Brain microvascular endothelial cell (primary cell): Measurements from ENCODE around the gene DICER1.
"Not testable (repeated sequence)": the region's sequence is repeated elsewhere in the genome, so short reads cannot be mapped to it uniquely, and the experiment has no call there.

Source experiments
- DNase-seq: peaks from one replicate; pipeline ENCODE4 v3.0.0-alpha.2; 2020
- H3K27ac ChIP-seq: fragments of 250-450 bp; sonication (Bioruptor Pico); 2 replicates; pipeline ENCODE4 v1.5.1; 2020; ENCODE audit warnings: mild to moderate bottlenecking, moderate library complexity
- H3K27me3 ChIP-seq: fragments of 250-450 bp; sonication (Bioruptor Pico); replicated peaks from 2 replicates; pipeline ENCODE4 v1.5.1; 2020; ENCODE audit warnings: mild to moderate bottlenecking
- H3K36me3 ChIP-seq: fragments of 250-450 bp; sonication (Bioruptor Pico); replicated peaks from 2 replicates; pipeline ENCODE4 v1.5.1; 2020; ENCODE audit warnings: mild to moderate bottlenecking
- H3K4me3 ChIP-seq: 2 replicates; pipeline ENCODE4 v1.5.1; 2011; ENCODE audit warnings: low read depth, mild to moderate bottlenecking, control low read depth, low read length, moderate library complexity
- in situ Hi-C: cut with HindIII; loops from 2 replicates; pipeline ENCODE4 v1.10.0; 2017; ENCODE audit warnings: low sequenced_read_pairs, low pct_ligation_motif_present
- TF ChIP-seq, protein P1 (sequence below): IDR thresholded peaks from 2 replicates; pipeline ENCODE4 v1.5.1; 2011; ENCODE audit warnings: low read depth, mild to moderate bottlenecking, moderate library complexity, low read length, control low read depth, inconsistent platforms; ENCODE audit errors: missing control alignments

DICER1 gene

DNA sequence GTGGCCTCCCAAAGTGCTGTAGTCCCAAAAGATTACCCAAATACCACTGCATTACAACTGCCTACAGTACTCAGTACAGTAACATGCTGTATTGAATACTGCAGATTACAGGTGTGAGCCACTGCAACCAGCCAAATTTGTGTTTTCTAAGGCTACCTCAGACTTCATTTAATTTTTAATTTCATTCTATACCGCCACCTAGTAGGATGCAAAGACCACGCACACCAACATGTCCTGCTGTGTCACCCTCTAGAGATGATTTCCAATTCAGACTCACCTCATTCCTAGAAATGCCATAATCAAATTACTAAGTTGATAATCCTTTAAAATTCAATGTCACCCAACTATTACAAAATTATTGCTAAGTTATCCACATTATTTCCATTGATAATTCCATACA, 15.1 kb downstream of the DICER1 start:
- DNase-seq = no peak
- Histone ChIP-seq H3K27ac (no peak overlapping the region), H3K27me3 (no peaks in the 10 kb centered on the region), H3K36me3 (no peaks in the 10 kb centered on the region), H3K4me3 (no peak overlapping the region)
- in situ Hi-C loops = no loop called here
- TF ChIP-seq, protein P1, sequence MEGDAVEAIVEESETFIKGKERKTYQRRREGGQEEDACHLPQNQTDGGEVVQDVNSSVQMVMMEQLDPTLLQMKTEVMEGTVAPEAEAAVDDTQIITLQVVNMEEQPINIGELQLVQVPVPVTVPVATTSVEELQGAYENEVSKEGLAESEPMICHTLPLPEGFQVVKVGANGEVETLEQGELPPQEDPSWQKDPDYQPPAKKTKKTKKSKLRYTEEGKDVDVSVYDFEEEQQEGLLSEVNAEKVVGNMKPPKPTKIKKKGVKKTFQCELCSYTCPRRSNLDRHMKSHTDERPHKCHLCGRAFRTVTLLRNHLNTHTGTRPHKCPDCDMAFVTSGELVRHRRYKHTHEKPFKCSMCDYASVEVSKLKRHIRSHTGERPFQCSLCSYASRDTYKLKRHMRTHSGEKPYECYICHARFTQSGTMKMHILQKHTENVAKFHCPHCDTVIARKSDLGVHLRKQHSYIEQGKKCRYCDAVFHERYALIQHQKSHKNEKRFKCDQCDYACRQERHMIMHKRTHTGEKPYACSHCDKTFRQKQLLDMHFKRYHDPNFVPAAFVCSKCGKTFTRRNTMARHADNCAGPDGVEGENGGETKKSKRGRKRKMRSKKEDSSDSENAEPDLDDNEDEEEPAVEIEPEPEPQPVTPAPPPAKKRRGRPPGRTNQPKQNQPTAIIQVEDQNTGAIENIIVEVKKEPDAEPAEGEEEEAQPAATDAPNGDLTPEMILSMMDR = no peak

DNA sequence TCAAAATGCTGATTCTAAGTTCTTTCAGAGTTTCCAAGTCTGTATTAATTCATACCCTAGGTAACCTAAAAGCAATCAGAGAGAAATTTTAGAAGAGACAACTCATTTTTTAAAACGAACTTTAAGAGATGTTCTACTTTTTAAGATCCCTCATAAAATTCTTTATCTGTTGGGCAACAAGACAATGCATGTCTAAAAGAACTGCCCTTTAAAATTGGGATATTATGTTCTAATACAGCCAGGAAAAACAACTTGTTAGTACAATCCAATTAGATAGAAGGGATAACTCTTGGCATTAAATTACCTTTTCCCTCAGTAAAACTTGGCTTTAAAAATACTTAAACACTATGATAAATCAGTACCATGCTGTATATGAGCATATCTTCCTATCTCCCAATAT, 15.6 kb downstream of the DICER1 start:
- H3K36me3 ChIP-seq = no peaks in the 10 kb centered on the region
- no peak for DNase-seq
- TF ChIP-seq, protein P1 = no peak
- no peak overlapping the region for H3K4me3 ChIP-seq
- in situ Hi-C loops = no loop called here
- H3K27ac ChIP-seq = no peak overlapping the region
- H3K27me3 ChIP-seq = no peaks in the 10 kb centered on the region

DNA sequence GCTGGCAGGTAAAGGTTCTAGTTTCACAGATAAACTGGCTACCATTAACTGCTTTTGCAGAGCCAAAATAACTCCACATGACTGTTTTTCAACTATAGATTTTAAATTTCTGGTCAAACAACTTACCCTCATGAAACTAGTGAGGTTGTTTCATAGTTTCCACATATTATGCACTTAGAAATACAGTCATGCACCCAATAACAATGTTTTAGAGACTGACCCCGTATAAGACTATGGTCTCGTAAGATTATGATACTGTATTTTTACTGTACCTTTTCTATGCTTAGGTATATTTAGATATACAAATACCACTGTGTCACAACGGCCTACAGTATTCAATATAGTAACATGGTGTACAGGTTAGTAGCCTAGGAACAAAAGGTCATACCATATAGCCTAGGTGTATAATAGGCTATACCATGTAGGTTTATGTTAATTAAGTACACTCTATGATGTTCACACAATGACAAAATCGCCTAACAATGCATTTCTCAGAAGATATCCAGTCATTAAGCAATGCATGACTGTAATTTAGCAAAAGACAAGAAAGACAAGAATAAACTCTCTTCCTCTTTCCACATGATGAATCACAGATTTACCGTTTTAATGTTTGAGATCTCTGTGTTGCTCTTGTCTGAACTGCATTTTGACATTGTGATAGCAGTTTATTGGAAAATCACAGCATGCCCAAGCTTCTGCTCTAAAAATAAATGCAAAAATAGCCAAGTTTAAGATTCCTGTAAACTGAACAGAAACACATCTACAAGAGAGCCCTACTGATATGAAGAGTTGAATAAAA, 17.1 kb downstream of the DICER1 start:
- no peaks in the 10 kb centered on the region for H3K36me3 ChIP-seq
- TF ChIP-seq, protein P1 = no peak
- H3K4me3 ChIP-seq = no peak overlapping the region
- H3K27ac ChIP-seq = no peak overlapping the region
- H3K27me3 ChIP-seq = no peaks in the 10 kb centered on the region
- in situ Hi-C loops = no loop called here
- DNase-seq = no peak

DNA sequence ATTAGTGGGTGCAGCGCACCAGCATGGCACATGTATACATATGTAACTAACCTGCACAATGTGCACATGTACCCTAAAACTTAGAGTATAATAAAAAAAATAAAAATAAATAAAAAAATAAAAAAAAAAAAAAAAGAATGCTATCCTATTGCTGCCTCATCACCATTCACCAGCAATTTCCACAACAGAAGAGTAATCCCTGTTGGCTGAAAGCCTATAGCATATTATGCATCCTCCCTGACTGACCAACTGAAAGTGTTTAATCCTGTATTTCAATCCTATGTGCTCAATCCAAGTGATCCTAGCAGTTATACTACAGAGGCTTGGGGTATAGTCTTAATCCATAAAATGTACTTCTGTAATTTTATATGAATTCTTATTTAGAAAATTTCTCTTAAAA, 18.5 kb downstream of the DICER1 start:
- in situ Hi-C loops = no loop called here
- Histone ChIP-seq H3K27ac (no peak overlapping the region), H3K27me3 (no peaks in the 10 kb centered on the region), H3K36me3 (no peaks in the 10 kb centered on the region), H3K4me3 (no peak overlapping the region)
- no peak for DNase-seq
- TF ChIP-seq, protein P1 = no peak

DNA sequence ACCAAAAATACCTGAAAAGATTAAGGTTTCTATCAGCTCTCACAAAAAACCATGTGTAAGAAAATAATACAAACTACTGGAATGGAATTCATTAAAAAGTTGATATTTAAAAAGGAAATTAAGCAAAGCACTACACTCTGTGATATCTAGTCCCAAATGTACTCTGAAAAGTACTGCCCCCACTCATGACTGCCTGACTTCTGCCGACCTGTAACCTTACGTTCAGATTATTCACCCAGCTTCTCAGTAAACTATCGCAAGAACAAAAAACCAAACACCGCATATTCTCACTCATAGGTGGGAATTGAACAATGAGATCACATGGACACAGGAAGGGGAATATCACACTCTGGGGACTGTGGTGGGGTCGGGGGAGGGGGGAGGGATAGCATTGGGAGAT, 18.9 kb downstream of the DICER1 start:
- DNase-seq, in situ Hi-C loops, H3K4me3 ChIP-seq, H3K27ac ChIP-seq, H3K36me3 ChIP-seq, H3K27me3 ChIP-seq: not testable (repeated sequence)

DNA sequence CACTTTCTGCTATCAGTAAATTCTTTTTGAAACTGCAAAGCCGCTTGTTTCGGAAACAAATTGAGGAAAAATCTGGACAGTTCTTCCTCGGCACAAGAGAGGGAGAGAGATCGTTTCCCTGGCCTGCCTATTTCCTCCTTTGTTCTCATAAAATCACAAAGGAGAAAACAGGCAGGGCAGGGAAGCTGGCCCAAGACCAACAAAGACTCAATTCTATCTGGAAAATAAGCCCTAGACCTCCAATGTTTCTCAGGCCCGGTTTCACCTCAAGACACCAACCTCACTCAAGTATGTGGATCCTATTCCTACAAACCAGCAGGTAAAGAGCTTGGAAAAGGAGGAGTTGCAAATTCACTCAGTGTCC, 19.5 kb downstream of the DICER1 start:
- in situ Hi-C loops = no loop called here
- H3K4me3 ChIP-seq = no peak overlapping the region
- no peaks in the 10 kb centered on the region for H3K27me3 ChIP-seq

More for the DNA sequence above, 19.5 kb downstream of the DICER1 start:
- Histone ChIP-seq H3K36me3 (no peaks in the 10 kb centered on the region), H3K27ac (no peak overlapping the region)
- no peak for DNase-seq
- TF ChIP-seq, protein P1 = no peak
